ENCODE data around the gene JMJD7.

JMJD7 gene

DNA sequence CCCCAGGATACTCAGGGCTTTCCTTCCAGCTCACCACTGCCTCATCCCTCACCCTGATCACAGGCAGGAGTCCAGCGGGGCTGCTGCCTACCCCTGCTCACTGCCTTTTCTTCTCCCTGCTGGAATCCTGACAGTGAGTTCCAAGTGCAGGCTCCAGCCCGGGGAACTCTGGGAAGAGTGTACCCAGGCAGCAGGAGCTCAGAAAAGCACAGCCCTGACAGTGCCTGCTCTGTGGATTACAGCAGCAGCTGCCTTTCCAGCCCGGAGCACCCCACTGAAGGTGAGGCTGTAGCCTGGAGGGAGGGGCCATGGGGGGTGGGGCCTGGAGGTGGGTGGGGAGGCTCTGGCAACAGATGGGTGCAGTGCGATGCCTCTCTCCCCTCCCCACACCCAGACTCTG lies 6.1 kb upstream of the JMJD7 start:
- Histone ChIP-seq H3K27me3 (ENCODE audit: insufficient read depth, low read length, poor library complexity, severe bottlenecking) (no peaks in the 10 kb centered on the region), H3K4me1 (ENCODE audit: insufficient read depth, low read length, poor library complexity, severe bottlenecking) (no peaks in the 10 kb centered on the region), H3K4me2 (ENCODE audit: low read depth, low read length, poor library complexity, severe bottlenecking) (no peak overlapping the region), H3K9me2 (replicated peaks; ENCODE audit: low read depth, low read length) (no peaks in the 10 kb centered on the region), H3F3A (ENCODE audit: low read depth) (no peaks in the 10 kb centered on the region), H3K9ac (ENCODE audit: low read depth, low read length, poor library complexity, severe bottlenecking) (no peak overlapping the region), H3K79me2 (ENCODE audit: insufficient read depth, low read length) (no peaks in the 10 kb centered on the region), H4K20me1 (ENCODE audit: insufficient read depth, low read length, poor library complexity, severe bottlenecking) (no peaks in the 10 kb centered on the region), H3K9me3 (ENCODE audit: insufficient read depth, low read depth, low read length) (no peaks in the 10 kb centered on the region), H3K4me3 (ENCODE audit: low read length, poor library complexity, severe bottlenecking) (no peak overlapping the region), H3K36me3 (ENCODE audit: insufficient read depth, low read length) (peaks cover 57% of the 10 kb centered on the region; the same call in 1 of the 2 replicates), H2AFZ (ENCODE audit: low read length) (no peak overlapping the region)
- no peak for TF ChIP-seq EZH2phosphoT487 (IDR thresholded peaks at IDR 0.05; ENCODE audit: borderline replicate concordance)
- TF ChIP-seq, protein P1, sequence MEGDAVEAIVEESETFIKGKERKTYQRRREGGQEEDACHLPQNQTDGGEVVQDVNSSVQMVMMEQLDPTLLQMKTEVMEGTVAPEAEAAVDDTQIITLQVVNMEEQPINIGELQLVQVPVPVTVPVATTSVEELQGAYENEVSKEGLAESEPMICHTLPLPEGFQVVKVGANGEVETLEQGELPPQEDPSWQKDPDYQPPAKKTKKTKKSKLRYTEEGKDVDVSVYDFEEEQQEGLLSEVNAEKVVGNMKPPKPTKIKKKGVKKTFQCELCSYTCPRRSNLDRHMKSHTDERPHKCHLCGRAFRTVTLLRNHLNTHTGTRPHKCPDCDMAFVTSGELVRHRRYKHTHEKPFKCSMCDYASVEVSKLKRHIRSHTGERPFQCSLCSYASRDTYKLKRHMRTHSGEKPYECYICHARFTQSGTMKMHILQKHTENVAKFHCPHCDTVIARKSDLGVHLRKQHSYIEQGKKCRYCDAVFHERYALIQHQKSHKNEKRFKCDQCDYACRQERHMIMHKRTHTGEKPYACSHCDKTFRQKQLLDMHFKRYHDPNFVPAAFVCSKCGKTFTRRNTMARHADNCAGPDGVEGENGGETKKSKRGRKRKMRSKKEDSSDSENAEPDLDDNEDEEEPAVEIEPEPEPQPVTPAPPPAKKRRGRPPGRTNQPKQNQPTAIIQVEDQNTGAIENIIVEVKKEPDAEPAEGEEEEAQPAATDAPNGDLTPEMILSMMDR (conservative IDR thresholded peaks at IDR 0.05; ENCODE audit: low read length): no peak

DNA sequence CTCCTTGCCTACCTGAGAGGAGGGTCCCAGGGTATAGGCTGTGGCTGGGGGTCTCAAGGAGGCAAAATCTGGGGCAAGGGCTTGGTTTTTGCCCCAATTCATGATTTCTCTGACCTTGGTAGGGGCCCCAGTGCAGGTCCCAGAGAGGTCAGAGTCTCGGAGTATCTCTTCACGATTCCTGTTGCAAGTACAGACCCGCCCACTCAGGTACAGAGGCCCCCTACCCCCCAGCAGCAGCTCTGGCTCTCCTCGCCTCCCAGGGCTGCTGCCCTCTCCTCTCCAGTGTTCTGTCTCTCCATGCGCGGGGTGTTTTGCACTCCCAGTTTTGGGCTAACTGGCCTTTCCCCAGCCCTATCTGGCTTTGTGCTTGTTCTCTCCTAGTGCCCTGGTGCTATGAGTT lies 5.4 kb upstream of the JMJD7 start:
- Histone ChIP-seq H3K4me3 (ENCODE audit: low read length, poor library complexity, severe bottlenecking) (no peak overlapping the region), H3K9me2 (replicated peaks; ENCODE audit: low read depth, low read length) (no peaks in the 10 kb centered on the region), H3K4me2 (ENCODE audit: low read depth, low read length, poor library complexity, severe bottlenecking) (no peak overlapping the region), H3K9ac (ENCODE audit: low read depth, low read length, poor library complexity, severe bottlenecking) (no peak overlapping the region), H2AFZ (ENCODE audit: low read length) (no peak overlapping the region), H3K36me3 (ENCODE audit: insufficient read depth, low read length) (peaks cover 51% of the 10 kb centered on the region; the same call in 1 of the 2 replicates), H3K4me1 (ENCODE audit: insufficient read depth, low read length, poor library complexity, severe bottlenecking) (peaks cover 4% of the 10 kb centered on the region), H3K27me3 (ENCODE audit: insufficient read depth, low read length, poor library complexity, severe bottlenecking) (no peaks in the 10 kb centered on the region), H3K79me2 (ENCODE audit: insufficient read depth, low read length) (no peaks in the 10 kb centered on the region), H3K9me3 (ENCODE audit: insufficient read depth, low read depth, low read length) (no peaks in the 10 kb centered on the region), H3F3A (ENCODE audit: low read depth) (no peaks in the 10 kb centered on the region), H4K20me1 (ENCODE audit: insufficient read depth, low read length, poor library complexity, severe bottlenecking) (no peaks in the 10 kb centered on the region)
- TF ChIP-seq EZH2phosphoT487 (IDR thresholded peaks at IDR 0.05; ENCODE audit: borderline replicate concordance): no peak
- TF ChIP-seq, protein P1 (conservative IDR thresholded peaks at IDR 0.05; ENCODE audit: low read length): no peak

DNA sequence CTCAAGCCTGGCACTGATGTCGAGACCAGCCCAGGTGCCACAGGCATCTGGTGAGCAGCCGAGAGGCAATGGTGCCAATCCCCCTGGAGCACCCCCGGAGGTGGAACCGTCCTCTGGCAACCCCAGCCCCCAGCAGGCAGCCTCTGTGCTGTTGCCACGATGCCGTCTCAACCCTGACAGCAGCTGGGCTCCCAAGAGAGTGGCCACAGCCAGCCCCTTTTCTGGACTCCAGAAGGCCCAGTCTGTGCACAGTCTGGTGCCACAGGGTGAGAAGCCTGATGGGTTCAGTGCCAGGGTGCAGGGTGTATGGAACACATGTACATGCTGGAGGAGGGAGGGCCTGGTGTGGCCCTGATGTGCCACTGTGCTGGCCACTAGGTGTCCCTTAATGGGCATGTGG lies 4.9 kb upstream of the JMJD7 start:
- Histone ChIP-seq H4K20me1 (ENCODE audit: insufficient read depth, low read length, poor library complexity, severe bottlenecking) (no peaks in the 10 kb centered on the region), H3K9me3 (ENCODE audit: insufficient read depth, low read depth, low read length) (no peaks in the 10 kb centered on the region), H3K4me1 (ENCODE audit: insufficient read depth, low read length, poor library complexity, severe bottlenecking) (peaks cover 6% of the 10 kb centered on the region), H3K9ac (ENCODE audit: low read depth, low read length, poor library complexity, severe bottlenecking) (no peak overlapping the region), H3K79me2 (ENCODE audit: insufficient read depth, low read length) (no peaks in the 10 kb centered on the region), H3K4me2 (ENCODE audit: low read depth, low read length, poor library complexity, severe bottlenecking) (no peak overlapping the region), H3K36me3 (ENCODE audit: insufficient read depth, low read length) (peaks cover 46% of the 10 kb centered on the region; the same call in 1 of the 2 replicates), H3K27me3 (ENCODE audit: insufficient read depth, low read length, poor library complexity, severe bottlenecking) (no peaks in the 10 kb centered on the region), H3K4me3 (ENCODE audit: low read length, poor library complexity, severe bottlenecking) (no peak overlapping the region), H3K9me2 (replicated peaks; ENCODE audit: low read depth, low read length) (no peaks in the 10 kb centered on the region), H3F3A (ENCODE audit: low read depth) (no peaks in the 10 kb centered on the region), H2AFZ (ENCODE audit: low read length) (no peak overlapping the region)
- TF ChIP-seq, protein P1 (conservative IDR thresholded peaks at IDR 0.05; ENCODE audit: low read length): no peak
- no peak for TF ChIP-seq EZH2phosphoT487 (IDR thresholded peaks at IDR 0.05; ENCODE audit: borderline replicate concordance)

All from Loucy (cell line).